ENCODE results near the gene ZDHHC7. TPM values are rescaled to one million over a fixed set of nuclear protein-coding genes. Genes with fewer than 3 reads are reported as not detected.
"Not testable (repeated sequence)": the region's sequence is repeated elsewhere in the genome, so short reads cannot be mapped to it uniquely, and the experiment has no call there.

The ZDHHC7 gene
- total RNA-seq, 1 donor from 2014 or later, result 29.5 TPM

DNA sequence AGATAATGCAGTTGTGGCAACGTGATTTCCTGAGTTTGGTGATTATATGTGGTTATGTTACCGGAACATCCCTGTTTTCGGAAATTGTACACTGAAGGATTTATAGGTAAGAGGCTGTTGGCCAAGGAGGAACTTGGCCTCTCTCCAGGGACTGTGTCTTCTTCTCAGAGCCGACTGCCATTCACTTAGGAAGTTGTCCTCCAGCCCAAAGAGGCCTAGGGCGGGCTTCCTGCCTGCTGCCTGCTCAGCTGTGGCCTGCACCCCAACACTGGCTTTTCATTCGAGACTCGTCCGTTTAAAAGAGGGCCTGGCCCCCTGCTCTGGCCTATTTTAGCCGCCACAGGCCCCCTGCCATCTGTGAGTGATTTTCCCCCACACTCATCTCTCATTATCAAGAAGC, 64.3 kb downstream of the ZDHHC7 start:
- intact Hi-C loops (cut with micrococcal nuclease), result no loop called here

DNA sequence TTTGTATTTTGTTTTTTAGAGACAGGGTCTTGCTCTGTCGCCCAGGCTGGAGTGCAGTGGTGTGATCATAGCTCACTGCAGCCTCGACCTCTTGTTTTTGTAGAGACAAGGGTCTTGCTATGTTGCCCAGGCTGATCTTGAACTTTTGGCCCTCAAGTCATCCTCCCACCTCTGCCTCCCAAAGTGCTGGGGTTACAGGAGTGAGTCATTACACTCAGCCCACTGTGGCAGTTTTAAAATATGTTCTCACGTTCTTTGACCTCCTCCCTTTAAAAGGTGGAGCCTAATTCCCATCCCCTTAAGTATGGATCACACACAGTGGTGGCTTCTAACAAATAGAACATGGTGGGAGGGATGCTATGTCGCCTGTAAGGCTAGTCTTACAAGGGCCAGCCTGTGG, 67.7 kb downstream of the ZDHHC7 start:
- intact Hi-C loops (cut with micrococcal nuclease), result no loop called here

DNA sequence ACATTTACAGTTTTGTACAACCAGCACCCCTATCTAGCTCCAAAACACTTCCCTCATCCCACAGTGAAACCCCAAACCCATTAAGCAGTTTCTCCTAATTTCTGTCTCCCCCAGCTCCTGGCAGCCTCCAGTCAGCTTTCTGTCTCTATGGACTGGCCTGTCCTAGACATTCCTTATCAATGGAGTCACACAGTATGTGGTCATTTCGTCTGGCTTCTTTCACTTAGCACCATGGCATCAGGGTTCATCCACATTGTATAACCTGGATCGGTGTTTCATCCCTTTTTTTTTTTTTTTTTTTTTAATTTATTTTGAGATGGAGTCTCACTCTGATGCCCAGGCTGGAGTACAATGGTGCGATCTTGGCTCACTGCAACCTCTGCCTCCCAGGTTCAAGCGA, 68.5 kb downstream of the ZDHHC7 start:
- intact Hi-C loops (cut with micrococcal nuclease), result no loop called here

DNA sequence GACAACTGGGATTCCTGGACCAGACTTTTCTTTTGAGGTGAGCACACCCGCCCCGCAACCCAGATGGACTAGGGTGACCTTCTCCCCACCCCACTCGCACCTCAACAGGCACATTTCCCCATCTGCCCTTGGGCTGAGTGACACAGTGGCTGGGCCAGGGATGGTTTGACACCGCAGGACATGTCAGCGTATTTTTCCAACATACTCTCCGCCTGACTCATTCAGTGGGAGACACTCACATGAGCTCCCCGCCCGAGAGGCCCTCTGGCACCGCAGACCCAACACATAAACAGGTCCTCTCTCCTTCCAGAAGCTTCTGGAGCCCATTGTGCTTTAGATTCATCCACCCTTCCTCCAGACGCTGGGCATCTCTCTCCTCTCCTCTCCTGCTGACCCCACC, 69.4 kb downstream of the ZDHHC7 start:
- intact Hi-C loops (cut with micrococcal nuclease), result no loop called here

DNA sequence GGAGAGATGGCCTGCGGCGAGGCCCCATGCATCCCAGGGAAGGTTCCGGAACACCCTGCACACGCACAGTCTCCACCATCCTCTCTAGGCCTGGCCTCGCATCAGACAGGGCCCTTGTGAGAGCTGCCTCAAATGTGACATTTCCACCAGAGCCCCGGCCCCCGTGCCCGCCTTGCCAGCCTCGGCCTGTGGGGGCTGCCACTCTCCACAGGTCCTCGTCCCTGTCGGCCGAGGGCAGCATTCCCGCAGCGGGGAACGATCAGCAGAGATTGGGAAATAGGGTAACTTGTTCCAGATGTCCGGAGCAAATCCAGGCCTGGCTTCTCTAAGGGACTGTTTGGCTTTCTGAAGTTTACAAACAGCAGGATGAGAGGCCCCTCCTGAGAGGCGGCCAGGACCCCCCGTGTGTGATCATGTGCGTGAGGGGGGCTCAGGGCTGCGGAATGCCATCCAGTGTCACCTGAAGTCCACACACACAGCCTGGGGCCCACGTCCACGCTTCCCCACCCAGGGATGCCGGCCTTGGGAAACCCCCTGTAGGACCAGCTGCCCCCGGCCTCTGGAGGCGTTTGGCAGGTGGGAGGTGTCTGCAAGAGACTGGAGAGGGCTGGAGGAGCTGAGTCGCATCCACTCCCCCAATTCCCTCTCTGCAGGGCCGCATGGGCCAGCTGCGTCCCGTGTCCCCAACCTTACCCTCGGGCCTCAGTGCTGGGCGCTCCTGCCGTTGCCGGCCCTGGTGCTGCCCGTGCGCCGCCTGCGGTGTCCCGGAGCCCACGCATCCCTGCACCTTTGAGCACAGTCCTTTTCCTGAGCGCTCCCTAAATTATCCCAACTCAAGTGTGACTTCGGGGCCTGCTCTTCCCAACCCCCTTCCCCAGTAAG, 70.4 kb downstream of the ZDHHC7 start:
- intact Hi-C loops (cut with micrococcal nuclease), result no loop called here

DNA sequence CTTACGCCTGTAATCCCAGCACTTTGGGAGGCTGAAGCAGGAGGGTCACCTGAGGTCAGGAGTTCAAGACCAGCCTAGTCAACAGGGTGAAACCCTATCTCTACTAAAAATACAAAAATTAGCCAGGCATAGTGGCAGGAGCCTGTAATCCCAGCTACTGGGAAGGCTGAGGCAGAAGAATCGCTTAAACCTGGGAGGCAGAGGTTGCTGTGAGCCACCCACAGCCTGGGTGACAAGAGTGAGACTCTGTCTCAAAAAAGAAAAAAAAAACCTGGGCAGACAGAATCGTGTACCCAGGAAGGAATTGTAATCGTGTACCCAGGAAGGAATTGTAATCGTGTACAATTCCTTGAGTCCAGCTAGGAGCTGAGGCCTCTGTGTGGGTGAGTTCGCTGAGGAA, 72.7 kb downstream of the ZDHHC7 start:
- intact Hi-C loops (cut with micrococcal nuclease), result not testable (repeated sequence)

DNA sequence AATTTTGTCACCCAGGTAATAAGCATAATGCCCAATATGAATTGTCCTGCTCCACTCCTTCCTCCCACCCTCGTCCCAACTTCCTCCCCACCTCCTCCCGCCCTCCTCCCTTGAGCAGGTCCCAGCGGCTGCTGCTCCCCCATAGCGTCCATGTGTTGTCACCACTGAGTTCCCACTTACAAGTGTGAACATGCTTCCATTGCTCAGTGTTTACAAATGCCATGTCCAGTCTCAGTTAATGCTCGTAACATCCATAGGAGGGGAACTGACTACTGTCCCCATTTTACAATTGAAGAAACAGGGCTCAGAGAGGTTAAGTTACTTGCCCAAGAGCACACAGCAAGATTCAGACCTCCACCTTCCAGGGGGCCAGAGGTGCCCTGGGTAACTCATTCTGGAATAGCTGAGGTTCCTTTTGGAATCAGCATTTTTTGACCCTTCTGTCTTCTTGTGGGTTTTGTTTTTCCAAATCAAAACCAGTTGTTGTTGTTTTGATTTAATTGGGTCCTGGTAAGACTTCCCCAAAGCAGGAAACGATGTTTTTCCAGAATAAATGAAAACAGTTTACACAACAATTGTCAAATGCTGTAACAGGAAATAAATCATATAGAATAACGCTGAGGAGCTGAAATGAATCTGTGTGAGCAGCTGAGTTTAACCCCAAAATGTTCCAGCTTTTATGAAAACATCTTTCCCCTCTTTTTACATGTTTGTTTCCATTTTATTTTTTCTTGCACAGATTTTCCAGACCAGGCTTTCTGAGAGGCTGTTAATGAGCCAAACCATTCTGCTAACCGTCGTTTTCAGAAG, 73.9 kb downstream of the ZDHHC7 start:
- intact Hi-C loops (cut with micrococcal nuclease), result no loop called here

DNA sequence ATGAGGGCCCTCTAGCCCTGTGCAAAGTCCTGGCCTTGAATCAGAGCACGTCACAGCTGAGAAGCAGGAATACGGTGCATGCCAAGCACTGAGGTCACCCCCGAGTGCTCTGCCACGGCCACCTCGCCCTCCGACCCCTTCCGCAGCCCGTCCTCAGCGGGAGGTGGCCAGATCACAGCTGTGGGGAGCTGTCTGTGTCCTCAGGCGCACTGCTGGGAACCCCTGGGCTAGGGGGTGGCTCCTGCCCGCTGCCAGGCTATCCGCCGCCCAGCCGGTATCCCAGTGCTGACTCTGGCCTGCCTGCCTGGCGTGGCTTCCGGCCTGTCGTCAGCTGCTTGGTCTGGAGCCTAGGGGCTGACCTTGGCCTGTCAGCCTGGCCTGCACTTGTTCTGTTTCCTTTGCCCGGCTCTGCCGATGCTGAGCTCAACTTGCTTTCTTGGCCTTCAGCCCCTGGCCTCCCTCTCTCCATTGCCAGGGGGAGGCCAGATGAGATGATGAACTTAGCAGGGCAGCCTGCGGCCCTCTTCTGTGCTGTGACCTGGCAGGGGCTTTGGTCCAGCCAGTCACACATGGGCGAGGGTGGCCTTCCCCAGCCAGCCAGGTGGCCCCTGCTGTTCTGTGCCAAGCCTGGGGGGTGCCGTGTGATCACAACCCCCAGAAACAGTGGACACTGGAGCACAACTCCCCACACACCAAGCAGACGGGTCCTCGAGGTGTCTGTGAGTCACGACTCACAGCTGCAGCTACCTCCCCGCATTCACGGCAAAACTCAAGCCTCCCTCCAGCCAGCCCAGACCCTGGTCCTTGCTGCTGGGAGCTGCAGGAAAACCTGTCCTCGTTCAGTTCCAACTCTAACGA, 77.3 kb downstream of the ZDHHC7 start:
- intact Hi-C loops (cut with micrococcal nuclease), result no loop called here

DNA sequence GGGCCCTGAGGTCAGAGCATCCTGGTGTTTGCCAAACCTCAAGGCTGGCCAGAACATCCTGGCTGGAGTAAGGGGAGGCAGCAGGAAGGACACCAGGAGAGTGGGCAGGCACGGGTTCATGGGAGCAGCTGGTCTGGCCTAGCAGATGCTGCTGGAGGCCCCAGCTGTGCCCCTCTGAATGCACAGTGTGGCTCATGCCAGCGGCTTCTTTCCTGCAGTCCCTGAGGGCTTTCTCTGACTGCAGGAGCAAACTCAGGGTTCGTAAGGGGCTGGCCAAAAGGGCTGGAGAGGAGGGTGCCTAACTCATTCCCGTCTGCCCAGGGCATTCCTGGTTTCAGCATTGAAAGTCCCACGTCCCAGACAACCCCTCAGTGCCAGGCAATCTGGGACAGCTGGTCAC, 78.7 kb downstream of the ZDHHC7 start:
- intact Hi-C loops (cut with micrococcal nuclease), result no loop called here

DNA sequence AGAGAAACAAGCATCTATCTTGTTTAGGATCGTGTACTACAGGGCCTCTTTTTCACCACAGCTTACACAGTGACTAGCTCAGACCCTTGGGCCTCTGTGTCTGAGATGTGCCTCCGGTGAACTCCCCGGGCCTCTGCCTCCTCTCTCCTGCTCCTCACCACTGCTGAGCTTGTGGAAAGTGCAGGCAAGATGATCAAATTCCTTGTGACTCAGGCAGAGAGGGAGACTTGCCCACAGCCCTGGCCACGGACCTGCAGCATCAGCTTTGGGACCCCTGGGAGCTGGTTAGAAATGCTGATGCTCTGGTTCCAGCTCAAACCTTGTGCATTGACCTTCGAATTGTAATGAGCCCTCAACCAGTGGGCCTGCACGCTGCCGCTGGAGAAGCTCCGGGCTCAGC, 79.8 kb downstream of the ZDHHC7 start:
- intact Hi-C loops (cut with micrococcal nuclease), result no loop called here

DNA sequence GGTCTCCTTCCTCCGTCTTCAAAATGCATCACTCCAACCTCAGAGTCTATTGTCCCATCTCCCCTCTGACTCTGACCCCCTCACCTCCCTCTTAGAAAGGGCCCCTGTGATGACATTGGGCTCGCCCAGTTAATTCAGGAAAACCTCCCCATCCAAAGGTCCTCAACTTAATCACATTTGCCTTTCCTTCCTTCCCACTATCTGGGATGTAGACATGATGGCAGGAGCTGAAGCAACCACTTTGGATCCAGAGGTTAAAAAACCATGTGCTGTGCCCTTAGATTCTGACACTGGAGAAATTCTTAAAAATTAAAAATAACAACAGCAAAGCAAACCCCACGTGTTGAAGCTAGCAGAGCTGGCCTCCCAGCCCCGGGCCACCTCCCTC, 80.2 kb downstream of the ZDHHC7 start:
- intact Hi-C loops (cut with micrococcal nuclease), result no loop called here

DNA sequence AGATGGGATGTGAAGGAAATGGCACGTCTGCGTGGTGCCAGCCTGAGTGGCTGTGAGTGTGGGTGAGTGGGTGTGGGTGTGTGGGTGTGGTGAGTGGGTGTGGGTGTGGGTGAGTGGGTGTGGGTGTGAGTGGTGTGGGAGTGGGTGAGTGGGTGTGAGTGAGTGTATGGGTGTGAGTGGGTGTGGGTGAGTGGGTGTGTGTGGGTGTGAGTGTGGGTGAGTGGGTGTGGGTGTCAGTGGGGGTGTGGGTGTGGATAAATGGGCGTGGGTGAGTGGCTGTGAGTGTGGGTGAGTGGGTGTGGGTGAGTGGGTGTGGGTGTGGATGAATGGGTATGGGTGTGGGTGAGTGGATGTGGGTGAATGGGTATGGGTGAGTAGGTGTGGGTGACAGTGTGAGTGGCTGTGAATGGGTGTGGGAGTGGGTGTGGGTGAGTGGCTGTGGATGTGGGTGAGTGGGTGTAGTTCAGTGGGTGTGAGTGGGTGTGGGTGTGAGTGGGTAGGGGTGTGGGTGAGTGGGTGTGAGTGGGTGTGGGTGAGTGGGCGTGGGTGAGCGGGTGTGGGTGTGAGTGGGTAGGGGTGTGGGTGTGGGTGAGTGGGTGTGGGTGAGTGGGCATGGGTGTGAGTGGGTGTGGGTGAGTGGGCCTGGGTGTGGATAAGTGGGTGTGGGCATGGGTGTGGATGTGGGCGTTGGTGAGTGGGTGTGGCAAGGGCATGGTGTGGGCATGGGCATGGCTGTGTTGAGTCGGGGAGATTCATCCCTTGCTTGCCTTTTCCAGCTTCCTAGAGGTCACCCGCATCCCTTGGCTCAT, 80.8 kb downstream of the ZDHHC7 start:
- intact Hi-C loops (cut with micrococcal nuclease), result no loop called here

DNA sequence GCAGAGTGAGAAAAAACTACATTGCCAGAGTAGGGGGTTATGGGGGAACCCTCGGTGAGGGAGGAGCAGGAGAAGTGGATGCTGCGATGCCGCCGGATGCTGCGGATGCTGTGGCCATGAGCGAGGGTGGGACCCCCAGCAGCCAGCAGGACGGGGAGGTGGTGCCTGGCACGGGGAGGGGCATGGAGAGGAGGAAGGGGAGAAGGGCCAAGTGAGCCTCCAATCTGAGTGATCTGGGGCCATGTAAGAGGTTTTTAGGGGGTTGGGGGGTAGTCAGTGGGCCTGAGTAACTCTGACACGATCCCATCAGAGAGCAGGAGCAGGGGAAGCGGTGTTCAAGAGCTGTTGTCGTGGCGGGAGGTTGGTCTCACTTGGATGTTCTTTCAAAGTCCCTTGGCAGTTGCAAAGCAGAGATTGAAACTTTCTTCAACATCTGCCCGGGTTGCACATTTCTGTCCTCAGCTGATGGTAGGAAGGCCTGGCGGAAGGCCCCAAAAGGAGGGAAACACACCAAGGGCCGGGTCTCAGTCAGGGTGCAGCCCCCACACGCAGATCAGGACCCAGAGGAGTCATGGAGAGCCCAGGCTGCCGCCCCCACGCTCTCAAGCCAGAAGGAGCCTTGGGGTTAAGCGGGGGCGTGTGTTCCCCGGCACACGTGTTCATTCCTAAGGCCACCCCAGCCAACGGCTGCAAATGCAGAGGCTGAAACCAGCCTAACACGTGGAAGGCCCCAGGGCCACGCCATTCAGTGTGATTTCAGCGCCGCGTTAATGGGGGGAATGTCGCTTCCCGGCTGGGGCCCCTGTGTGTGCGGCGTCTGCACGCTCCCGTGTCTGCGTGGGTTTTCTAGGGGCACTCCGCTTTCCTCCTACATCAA, 81.7 kb downstream of the ZDHHC7 start:
- intact Hi-C loops (cut with micrococcal nuclease), result loop anchor here (10.0 kb wide), 1 partner anchor 305 kb away; no protein-coding TSS in a partner anchor

DNA sequence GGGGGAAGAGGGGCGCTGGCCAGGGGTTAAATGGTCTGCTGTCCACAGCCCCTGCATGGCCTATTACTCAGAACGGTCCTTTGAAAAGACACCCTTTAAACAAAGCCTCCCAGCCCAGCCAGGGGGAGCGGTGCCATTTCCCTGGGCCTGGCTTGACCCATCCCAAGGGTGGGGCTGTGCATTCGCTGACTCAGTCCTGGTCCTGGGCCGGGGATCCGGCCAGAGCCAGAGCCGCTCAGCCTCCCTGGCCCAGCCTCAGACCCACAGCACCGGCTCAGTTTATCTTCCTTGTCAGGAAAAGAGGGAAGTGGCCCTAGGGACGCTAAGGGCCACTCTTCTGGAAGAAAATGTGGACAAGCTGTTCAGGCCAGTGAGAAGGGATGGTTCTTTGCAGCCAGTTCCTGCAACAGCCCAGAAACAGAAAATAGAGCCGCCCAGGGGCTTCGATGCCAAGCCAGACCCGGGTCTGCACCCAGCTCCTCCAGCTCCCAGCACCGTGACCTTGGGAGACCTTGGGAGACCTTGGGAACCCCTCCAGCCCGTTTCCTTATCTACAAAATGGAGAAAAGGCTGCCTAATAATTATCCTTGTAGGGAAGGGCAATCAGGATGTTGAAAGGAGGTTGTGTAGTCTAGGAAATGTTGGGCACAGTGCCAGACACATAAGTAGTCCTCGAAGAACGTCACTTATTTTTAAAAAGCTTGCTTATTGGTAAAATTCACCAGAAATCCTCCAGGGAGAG, 82.5 kb downstream of the ZDHHC7 start:
- intact Hi-C loops (cut with micrococcal nuclease), result loop anchor here (10.0 kb wide), 1 partner anchor 304 kb away; no protein-coding TSS in a partner anchor

DNA sequence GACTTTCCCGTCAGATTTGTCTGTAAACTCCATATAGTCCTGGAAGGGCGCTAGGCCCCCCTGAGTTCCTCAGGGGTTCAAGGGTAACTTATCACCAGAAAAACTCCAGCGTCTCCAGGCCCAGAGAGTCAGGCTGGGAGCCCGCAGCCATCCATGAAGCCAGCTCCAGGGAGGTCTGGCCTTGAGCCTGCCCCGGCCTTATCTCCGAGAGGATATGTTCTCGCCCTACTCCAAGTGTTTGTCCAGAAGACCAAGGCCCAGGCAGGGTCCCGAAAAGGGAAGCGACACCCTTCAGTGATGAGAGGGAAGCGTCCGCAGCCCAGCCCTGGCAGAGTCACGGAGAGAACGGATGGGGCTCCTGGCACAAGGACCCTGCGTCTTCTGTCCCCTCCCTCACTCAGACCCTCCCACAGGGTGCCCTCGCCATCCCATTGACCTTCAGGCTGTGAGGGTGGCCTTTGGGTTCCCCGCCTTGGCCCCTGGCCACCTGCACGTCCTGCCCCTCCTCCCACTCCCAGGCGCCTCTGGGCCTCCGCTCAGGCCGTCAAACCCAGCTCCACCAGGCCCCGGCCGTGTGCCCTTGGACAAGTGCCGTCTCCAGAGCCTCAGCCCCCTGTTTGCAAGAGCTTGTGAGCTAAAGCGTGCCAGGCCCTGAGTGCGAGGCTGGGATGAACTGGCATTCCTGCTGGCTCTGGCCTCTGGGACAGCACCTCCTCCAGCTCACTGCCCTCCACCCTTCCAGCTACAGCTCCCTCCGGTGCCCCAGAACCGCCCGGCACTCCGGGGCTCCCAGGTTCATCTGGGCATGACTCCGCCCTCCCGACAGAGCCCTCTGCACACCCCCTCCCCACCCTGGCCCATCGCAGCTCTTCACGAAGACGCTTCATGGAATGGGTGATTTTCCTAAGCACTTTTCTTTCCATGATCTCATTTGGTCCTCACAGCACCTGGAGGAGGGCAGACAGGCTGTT, 83.4 kb downstream of the ZDHHC7 start:
- intact Hi-C loops (cut with micrococcal nuclease), result loop anchor here (10.0 kb wide), 1 partner anchor 303 kb away; no protein-coding TSS in a partner anchor

DNA sequence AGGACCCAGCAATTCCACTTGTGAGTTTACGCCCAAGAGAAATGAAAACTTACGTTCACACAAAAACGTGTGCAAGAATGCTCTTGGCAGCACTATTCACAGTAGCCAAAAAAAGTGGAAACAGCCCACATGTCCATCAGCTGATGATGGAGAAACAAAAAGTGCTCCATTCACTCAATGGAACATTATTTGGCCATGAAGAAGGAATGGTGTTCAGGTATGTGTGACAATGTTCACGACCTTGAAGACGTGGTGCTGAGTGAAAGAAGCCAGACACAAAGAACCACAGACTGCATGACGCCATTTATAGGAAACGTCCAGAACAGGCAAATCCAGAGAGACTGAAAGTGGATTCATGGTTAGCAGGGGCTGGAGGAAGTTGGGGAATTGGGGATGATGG, 84.9 kb downstream of the ZDHHC7 start:
- intact Hi-C loops (cut with micrococcal nuclease), result loop anchor here (10.0 kb wide), 1 partner anchor 302 kb away; no protein-coding TSS in a partner anchor

DNA sequence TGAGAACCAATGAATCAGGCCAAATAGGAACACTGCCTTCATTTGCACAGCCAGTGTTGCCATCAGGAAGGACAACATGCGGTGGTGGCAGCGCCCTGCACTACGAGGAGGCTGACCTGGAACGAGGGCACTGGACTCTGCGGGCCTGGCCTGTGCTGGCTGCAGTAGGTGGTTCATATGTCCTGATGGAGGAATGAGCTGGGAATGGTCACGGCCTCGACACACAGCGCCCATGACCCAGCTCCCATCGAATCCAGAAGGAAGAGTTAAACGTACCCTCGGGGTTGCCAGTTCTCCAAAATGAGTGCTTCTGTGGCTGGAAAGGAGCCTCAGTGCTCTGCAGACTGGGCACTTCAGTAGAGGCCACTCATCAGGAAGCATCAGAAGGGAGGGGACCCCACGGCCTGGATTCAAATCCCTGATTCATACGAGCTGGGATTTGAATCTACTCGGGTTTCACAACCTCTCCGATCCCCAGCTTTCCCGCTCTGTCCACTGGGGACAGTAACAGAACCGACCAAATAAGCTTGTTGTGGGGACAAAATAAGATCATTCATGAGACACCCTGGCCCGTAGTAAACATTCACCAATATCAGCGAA, 85.5 kb downstream of the ZDHHC7 start:
- intact Hi-C loops (cut with micrococcal nuclease), result loop anchor here (1.0 to 10.0 kb wide), 3 partner anchors 26 to 301 kb away; no protein-coding TSS in a partner anchor

Measured in T-helper 2 cell treated with Interferon-gamma antibody and Interleukin-4, amounts not matched to agents 100 ng/mL and 5 ng/mL, for 36 hours (primary cell).